ENCODE measurements around the gene PHACTR4. TPM values are rescaled to one million over a fixed set of nuclear protein-coding genes. Genes with fewer than 3 reads are reported as not detected.

PHACTR4 gene
- total RNA-seq, 1 experiment from 2014 or later = 52.9 TPM

DNA sequence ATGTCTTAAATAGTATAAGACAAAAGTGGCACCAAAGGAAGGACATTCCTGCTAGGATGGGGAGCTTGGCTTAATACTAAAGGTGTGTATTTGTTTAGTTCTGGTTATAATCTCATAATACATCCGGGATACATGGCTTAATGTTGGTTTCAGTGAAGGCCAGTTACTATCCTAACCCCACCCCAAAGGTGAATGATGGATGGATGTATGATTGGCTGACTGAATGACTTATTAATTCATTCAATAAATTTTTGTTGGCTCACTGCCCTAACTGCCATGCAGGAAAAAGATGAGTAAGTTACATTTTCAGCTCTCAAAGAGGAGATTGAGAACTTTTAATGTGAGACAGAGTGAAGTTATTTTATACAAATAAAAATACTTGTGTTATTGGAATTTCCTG lies 52.2 kb downstream of the PHACTR4 start:
- Mint-ChIP-seq H3K4me1 (peaks cover 15% of the 10 kb centered on the region), H3K9me3 (no peaks in the 10 kb centered on the region), H3K36me3 (peaks cover 10% of the 10 kb centered on the region), H3K27me3 (ENCODE audit: low read depth) (no peaks in the 10 kb centered on the region), H3K4me3 (no peak overlapping the region), H3K27ac (no peak overlapping the region)
- CTCF ChIA-PET = interaction anchor here (0.7 to 1.1 kb wide), 4 partner anchors 10 to 181 kb away, joined by 3 read pairs; no protein-coding TSS in a partner anchor
- no peak for ATAC-seq
- TF ChIP-seq NR1H2 (CRISPR knock-in tag; IDR thresholded peaks at IDR 0.05) (no peak), IRF1 (CRISPR knock-in tag; IDR thresholded peaks at IDR 0.05) (no peak), NFYB (CRISPR knock-in tag; conservative IDR thresholded peaks at IDR 0.05; ENCODE audit: low read depth) (no peak)
- no peak for DNase-seq (ENCODE audit: low spot score)
- POLR2A ChIA-PET = no interaction called here

DNA sequence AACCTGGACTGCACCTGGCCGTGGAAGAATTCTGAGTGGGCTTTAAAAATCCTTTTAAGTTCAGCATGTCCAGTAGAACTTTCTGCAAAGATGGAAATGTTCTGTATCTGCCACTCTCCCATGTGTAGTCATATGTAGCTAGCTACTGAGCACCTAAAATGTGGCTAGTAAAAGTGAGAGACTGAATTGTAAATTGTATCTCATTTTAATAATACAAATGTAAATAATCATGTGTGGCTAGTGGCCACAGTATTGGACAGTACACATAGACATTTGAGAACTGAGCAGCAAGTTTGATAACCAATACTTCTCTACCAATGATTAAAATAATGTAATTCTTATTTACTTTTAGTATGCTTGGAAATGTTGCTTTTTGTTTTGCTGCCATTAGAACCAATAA lies 57.3 kb downstream of the PHACTR4 start:
- ChIA-PET POLR2A (no interaction called here), CTCF (no interaction called here)
- TF ChIP-seq SOX15 (CRISPR knock-in tag; IDR thresholded peaks at IDR 0.05) = no peak
- TF ChIP-seq FOXP4 (CRISPR knock-in tag; IDR thresholded peaks at IDR 0.05) = no peak
- TF ChIP-seq, protein P1, sequence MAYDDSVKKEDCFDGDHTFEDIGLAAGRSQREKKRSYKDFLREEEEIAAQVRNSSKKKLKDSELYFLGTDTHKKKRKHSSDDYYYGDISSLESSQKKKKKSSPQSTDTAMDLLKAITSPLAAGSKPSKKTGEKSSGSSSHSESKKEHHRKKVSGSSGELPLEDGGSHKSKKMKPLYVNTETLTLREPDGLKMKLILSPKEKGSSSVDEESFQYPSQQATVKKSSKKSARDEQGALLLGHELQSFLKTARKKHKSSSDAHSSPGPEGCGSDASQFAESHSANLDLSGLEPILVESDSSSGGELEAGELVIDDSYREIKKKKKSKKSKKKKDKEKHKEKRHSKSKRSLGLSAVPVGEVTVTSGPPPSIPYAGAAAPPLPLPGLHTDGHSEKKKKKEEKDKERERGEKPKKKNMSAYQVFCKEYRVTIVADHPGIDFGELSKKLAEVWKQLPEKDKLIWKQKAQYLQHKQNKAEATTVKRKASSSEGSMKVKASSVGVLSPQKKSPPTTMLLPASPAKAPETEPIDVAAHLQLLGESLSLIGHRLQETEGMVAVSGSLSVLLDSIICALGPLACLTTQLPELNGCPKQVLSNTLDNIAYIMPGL (CRISPR knock-in tag; IDR thresholded peaks at IDR 0.05) = no peak
- no peak for TF ChIP-seq PREB (CRISPR knock-in tag; IDR thresholded peaks at IDR 0.05; ENCODE audit: borderline replicate concordance)
- no peak for TF ChIP-seq SMAD3 (CRISPR knock-in tag; IDR thresholded peaks at IDR 0.05; ENCODE audit: borderline replicate concordance)
- no peak for TF ChIP-seq IRF1 (CRISPR knock-in tag; IDR thresholded peaks at IDR 0.05)
- no peak for TF ChIP-seq ZNF232 (CRISPR knock-in tag; IDR thresholded peaks at IDR 0.05)
- TF ChIP-seq E2F4 (CRISPR knock-in tag; IDR thresholded peaks at IDR 0.05; ENCODE audit: borderline replicate concordance, low read depth) = no peak
- TF ChIP-seq PRRX2 (CRISPR knock-in tag; IDR thresholded peaks at IDR 0.05) = no peak
- no peak for TF ChIP-seq ATF6 (CRISPR knock-in tag; IDR thresholded peaks at IDR 0.05)
- no peak for TF ChIP-seq CDX4 (CRISPR knock-in tag; IDR thresholded peaks at IDR 0.05; ENCODE audit: borderline replicate concordance)
- H3K27me3 Mint-ChIP-seq (ENCODE audit: low read depth) = no peaks in the 10 kb centered on the region
- peaks cover 5% of the 10 kb centered on the region for H3K4me1 Mint-ChIP-seq
- H3K36me3 Mint-ChIP-seq = peaks cover 10% of the 10 kb centered on the region
- no peak overlapping the region for H3K4me3 Mint-ChIP-seq
- DNase-seq (ENCODE audit: low spot score) (no peak), ATAC-seq (no peak)
- no peak overlapping the region for H3K27ac Mint-ChIP-seq
- no peaks in the 10 kb centered on the region for H3K9me3 Mint-ChIP-seq
